Measurements from ENCODE around the gene PHLDA2. TPM values are rescaled to one million over a fixed set of nuclear protein-coding genes. Genes with fewer than 3 reads are reported as not detected.

Gene PHLDA2
- total and polyA plus RNA-seq, 9 of the 15 experiments (the other 6 are each of a cell fraction or from before 2014, with no cell fraction given) = 0.43 to 42.4 (median 4.7) TPM

- TF ChIP-seq RFX5 (IDR thresholded peaks at IDR 0.05; ENCODE audit: low read depth, low read length) (no peak), ARHGAP35 (IDR thresholded peaks at IDR 0.05; ENCODE audit: partially characterized antibody) (no peak), RNF219 (CRISPR knock-in tag; IDR thresholded peaks at IDR 0.05) (no peak), MECOM (CRISPR knock-in tag; IDR thresholded peaks at IDR 0.05) (no peak), RFX7 (CRISPR knock-in tag; IDR thresholded peaks at IDR 0.05) (no peak), PPARD (CRISPR knock-in tag; IDR thresholded peaks at IDR 0.05) (no peak), U2AF2 (optimal IDR thresholded peaks at IDR 0.05; ENCODE audit: low read depth, low read length) (no peak), ZNF717 (CRISPR knock-in tag; IDR thresholded peaks at IDR 0.05) (no peak), CC2D1A (IDR thresholded peaks at IDR 0.05) (peak; percentile 84), DPF2 (IDR thresholded peaks at IDR 0.05) (no peak), ZNF444 (CRISPR knock-in tag; IDR thresholded peaks at IDR 0.05) (no peak), NCOA2 (IDR thresholded peaks at IDR 0.05; ENCODE audit: partially characterized antibody in 2 of 2) (no peak), ZNF184 (CRISPR knock-in tag; IDR thresholded peaks at IDR 0.05) (no peak), THRAP3 (IDR thresholded peaks at IDR 0.05; ENCODE audit: borderline replicate concordance) (no peak), ZNF408 (CRISPR knock-in tag; IDR thresholded peaks at IDR 0.05; ENCODE audit: low read depth) (no peak), RHOXF2B (CRISPR knock-in tag; conservative IDR thresholded peaks at IDR 0.05) (no peak), NCOA1 (IDR thresholded peaks at IDR 0.05; ENCODE audit: low read depth) (no peak), SMAD1 (IDR thresholded peaks at IDR 0.05; ENCODE audit: low read depth, low read length, partially characterized antibody) (no peak), KLF13 (tag; IDR thresholded peaks at IDR 0.05; ENCODE audit: borderline replicate concordance, low read depth) (no peak; the same call in 1 of the 2 replicates), ZNF766 (CRISPR knock-in tag; conservative IDR thresholded peaks at IDR 0.05) (no peak), ZNF41 (CRISPR knock-in tag; conservative IDR thresholded peaks at IDR 0.05) (no peak)
- TF ChIP-seq, protein P1, sequence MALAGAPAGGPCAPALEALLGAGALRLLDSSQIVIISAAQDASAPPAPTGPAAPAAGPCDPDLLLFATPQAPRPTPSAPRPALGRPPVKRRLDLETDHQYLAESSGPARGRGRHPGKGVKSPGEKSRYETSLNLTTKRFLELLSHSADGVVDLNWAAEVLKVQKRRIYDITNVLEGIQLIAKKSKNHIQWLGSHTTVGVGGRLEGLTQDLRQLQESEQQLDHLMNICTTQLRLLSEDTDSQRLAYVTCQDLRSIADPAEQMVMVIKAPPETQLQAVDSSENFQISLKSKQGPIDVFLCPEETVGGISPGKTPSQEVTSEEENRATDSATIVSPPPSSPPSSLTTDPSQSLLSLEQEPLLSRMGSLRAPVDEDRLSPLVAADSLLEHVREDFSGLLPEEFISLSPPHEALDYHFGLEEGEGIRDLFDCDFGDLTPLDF (CRISPR knock-in tag; IDR thresholded peaks at IDR 0.05) = no peak
- TF ChIP-seq, protein P2, sequence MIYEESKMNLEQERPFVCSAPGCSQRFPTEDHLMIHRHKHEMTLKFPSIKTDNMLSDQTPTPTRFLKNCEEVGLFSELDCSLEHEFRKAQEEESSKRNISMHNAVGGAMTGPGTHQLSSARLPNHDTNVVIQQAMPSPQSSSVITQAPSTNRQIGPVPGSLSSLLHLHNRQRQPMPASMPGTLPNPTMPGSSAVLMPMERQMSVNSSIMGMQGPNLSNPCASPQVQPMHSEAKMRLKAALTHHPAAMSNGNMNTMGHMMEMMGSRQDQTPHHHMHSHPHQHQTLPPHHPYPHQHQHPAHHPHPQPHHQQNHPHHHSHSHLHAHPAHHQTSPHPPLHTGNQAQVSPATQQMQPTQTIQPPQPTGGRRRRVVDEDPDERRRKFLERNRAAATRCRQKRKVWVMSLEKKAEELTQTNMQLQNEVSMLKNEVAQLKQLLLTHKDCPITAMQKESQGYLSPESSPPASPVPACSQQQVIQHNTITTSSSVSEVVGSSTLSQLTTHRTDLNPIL (CRISPR knock-in tag; IDR thresholded peaks at IDR 0.05) = no peak
- TF ChIP-seq, protein P3, sequence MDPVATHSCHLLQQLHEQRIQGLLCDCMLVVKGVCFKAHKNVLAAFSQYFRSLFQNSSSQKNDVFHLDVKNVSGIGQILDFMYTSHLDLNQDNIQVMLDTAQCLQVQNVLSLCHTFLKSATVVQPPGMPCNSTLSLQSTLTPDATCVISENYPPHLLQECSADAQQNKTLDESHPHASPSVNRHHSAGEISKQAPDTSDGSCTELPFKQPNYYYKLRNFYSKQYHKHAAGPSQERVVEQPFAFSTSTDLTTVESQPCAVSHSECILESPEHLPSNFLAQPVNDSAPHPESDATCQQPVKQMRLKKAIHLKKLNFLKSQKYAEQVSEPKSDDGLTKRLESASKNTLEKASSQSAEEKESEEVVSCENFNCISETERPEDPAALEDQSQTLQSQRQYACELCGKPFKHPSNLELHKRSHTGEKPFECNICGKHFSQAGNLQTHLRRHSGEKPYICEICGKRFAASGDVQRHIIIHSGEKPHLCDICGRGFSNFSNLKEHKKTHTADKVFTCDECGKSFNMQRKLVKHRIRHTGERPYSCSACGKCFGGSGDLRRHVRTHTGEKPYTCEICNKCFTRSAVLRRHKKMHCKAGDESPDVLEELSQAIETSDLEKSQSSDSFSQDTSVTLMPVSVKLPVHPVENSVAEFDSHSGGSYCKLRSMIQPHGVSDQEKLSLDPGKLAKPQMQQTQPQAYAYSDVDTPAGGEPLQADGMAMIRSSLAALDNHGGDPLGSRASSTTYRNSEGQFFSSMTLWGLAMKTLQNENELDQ (CRISPR knock-in tag; IDR thresholded peaks at IDR 0.05; ENCODE audit: borderline replicate concordance) = 0 out of 2 replicates have a peak, but pooled peaks have one; percentile 40
Observed at GRCh38 chr11:2892215-2892966, 36.8 kb downstream of the PHLDA2 start (continued).

Data from K562 (cell line).